Inflammatory macrophage treated with lipopolysaccharide for 4 hours (primary cell): ENCODE measurements around the gene CCDC148.
"Not testable (repeated sequence)": the region's sequence is repeated elsewhere in the genome, so short reads cannot be mapped to it uniquely, and the experiment has no call there.

ENCODE experiments used
- DNase-seq: peaks from one replicate; pipeline ENCODE4 v3.0.0-alpha.2; 2020

Gene CCDC148

GRCh38 chr2:158413581-158413980 lies 43.0 kb downstream of the CCDC148 start:
- no peak for DNase-seq

- no peak for DNase-seq
Measured at GRCh38 chr2:158412206-158412605, 44.3 kb downstream of the CCDC148 start.

GRCh38 chr2:158411748-158412147 lies 44.8 kb downstream of the CCDC148 start:
- no peak for DNase-seq

- DNase-seq, result no peak
Measured at GRCh38 chr2:158410132-158410531, 46.4 kb downstream of the CCDC148 start.

GRCh38 chr2:158407031-158407430 lies 49.5 kb downstream of the CCDC148 start:
- no peak for DNase-seq

GRCh38 chr2:158405341-158405740 lies 51.2 kb downstream of the CCDC148 start:
- no peak for DNase-seq

- no peak for DNase-seq
Measured at GRCh38 chr2:158403237-158403636, 53.3 kb downstream of the CCDC148 start.

GRCh38 chr2:158402665-158403064 lies 53.9 kb downstream of the CCDC148 start:
- no peak for DNase-seq

GRCh38 chr2:158395166-158395565 lies 61.4 kb downstream of the CCDC148 start:
- peak; percentile 19 for DNase-seq

- no peak for DNase-seq
Measured at GRCh38 chr2:158394453-158394852, 62.1 kb downstream of the CCDC148 start.

GRCh38 chr2:158393886-158394285 lies 62.7 kb downstream of the CCDC148 start:
- no peak for DNase-seq

GRCh38 chr2:158392687-158393086 lies 63.9 kb downstream of the CCDC148 start:
- DNase-seq, result no peak

GRCh38 chr2:158391876-158392275 lies 64.7 kb downstream of the CCDC148 start:
- peak; percentile 1 for DNase-seq

- DNase-seq, result no peak
Measured at GRCh38 chr2:158391361-158391760, 65.2 kb downstream of the CCDC148 start.

- DNase-seq, result no peak
Measured at GRCh38 chr2:158388159-158388558, 68.4 kb downstream of the CCDC148 start.

- no peak for DNase-seq
Measured at GRCh38 chr2:158385646-158386045, 70.9 kb downstream of the CCDC148 start.

GRCh38 chr2:158381978-158382377 lies 74.6 kb downstream of the CCDC148 start:
- no peak for DNase-seq

GRCh38 chr2:158381205-158381604 lies 75.3 kb downstream of the CCDC148 start:
- no peak for DNase-seq

- DNase-seq, result no peak
Measured at GRCh38 chr2:158380746-158381145, 75.8 kb downstream of the CCDC148 start.

- DNase-seq, result no peak
Measured at GRCh38 chr2:158378926-158379325, 77.6 kb downstream of the CCDC148 start.

- no peak for DNase-seq
Measured at GRCh38 chr2:158366342-158366741, 90.2 kb downstream of the CCDC148 start.

GRCh38 chr2:158359846-158360245 lies 96.7 kb downstream of the CCDC148 start:
- DNase-seq, result peak; percentile 59

GRCh38 chr2:158357699-158358098 lies 98.9 kb downstream of the CCDC148 start:
- DNase-seq, result no peak

- no peak for DNase-seq
Measured at GRCh38 chr2:158357122-158357521, 99.4 kb downstream of the CCDC148 start.

- DNase-seq, result not testable (repeated sequence)
Measured at GRCh38 chr2:158351466-158351816, 105.1 kb downstream of the CCDC148 start.
